ENCODE measurements around the gene EQTN.

Gene EQTN

DNA sequence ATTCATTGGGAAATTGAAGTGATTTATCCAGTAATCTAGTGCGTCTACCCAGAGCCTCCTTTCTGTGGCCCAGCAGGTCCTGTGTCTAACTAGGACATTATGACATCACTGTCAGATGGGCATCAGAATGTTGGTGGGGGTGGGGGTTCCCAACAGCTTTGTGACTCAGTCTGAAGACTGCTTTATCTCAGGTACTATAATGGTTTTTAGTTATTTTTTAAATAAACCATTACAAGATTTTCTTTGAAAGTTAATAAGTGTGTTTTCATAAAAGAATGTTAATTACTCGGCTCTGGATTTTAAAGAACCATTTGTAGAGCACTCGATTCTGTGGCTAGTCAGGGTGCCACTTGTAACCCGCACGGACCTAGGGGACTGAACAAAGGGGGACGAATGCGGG, at the start of gene EQTN:
Gene EQTN, minus strand, starts transcription at position 101 of the 400 bp plus-strand sequence. Its CDS starts 95 bp downstream, at position 6.
- no peak within 1 kb of the TSS for H3K4me3 ChIP-seq (ENCODE audit: low read length)
- DNase-seq (ENCODE audit: low read depth): no peak
- TF ChIP-seq, protein P1, sequence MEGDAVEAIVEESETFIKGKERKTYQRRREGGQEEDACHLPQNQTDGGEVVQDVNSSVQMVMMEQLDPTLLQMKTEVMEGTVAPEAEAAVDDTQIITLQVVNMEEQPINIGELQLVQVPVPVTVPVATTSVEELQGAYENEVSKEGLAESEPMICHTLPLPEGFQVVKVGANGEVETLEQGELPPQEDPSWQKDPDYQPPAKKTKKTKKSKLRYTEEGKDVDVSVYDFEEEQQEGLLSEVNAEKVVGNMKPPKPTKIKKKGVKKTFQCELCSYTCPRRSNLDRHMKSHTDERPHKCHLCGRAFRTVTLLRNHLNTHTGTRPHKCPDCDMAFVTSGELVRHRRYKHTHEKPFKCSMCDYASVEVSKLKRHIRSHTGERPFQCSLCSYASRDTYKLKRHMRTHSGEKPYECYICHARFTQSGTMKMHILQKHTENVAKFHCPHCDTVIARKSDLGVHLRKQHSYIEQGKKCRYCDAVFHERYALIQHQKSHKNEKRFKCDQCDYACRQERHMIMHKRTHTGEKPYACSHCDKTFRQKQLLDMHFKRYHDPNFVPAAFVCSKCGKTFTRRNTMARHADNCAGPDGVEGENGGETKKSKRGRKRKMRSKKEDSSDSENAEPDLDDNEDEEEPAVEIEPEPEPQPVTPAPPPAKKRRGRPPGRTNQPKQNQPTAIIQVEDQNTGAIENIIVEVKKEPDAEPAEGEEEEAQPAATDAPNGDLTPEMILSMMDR (conservative IDR thresholded peaks at IDR 0.05; ENCODE audit: low read length): no peak

DNA sequence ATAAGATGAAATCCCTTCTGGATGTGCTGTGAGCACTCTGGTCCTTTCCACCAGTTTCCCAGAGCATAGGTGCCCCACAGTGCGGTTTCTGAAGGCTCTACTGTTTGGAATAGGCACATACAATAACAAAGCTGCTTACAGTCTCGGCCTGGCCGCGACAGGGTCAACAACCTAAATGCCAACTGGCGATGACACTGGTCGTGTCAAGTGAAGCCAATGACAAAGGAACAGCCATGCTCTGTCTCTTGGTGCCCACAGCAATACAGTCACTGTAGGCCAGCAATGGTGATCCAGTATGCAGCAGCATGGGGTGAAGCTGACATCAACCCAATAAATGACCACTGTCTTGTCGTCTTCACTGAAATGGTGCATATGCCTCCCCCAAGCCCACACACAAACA, 47.8 kb upstream of the EQTN start:
- no peak for DNase-seq (ENCODE audit: low read depth)
- H3K4me3 ChIP-seq (ENCODE audit: low read length): no peak overlapping the region
- TF ChIP-seq, protein P1 (conservative IDR thresholded peaks at IDR 0.05; ENCODE audit: low read length): no peak

DNA sequence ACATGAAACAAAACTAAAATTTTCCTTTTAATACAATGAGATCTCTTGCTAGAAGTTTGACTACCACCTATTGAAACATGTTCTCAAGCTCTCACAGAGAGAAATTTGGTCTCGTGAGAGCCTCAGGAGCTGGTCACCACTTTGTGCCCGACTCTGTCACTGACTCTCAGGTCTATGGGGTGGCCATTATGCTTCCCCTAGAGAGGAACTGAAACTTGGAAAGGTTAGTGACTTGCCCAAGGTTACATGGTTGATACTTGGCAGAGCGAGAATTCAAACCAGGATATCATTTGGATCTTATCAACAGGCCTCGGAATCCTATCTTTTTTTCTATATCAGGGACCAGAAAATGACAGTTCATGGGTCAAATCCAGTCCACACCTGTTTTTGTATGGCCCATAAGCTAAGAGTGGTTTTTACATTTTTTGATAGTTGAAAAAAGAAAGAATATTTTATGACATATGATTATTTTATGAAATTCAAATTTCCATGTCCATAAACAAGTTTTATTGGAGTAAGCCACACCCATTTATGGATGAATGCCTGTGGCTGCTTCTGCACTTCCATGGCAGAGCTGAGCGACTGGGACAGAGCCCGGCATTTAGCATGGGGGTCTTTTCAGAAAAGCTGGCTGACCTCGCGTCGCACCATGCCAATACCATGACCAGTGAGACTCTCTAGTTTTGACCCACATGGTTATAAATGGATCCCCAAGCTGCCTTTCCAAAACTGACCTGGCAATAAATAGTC, 44.8 kb upstream of the EQTN start:
- TF ChIP-seq, protein P1 (conservative IDR thresholded peaks at IDR 0.05; ENCODE audit: low read length): no peak
- DNase-seq (ENCODE audit: low read depth): no peak
- H3K4me3 ChIP-seq (ENCODE audit: low read length): no peak overlapping the region

DNA sequence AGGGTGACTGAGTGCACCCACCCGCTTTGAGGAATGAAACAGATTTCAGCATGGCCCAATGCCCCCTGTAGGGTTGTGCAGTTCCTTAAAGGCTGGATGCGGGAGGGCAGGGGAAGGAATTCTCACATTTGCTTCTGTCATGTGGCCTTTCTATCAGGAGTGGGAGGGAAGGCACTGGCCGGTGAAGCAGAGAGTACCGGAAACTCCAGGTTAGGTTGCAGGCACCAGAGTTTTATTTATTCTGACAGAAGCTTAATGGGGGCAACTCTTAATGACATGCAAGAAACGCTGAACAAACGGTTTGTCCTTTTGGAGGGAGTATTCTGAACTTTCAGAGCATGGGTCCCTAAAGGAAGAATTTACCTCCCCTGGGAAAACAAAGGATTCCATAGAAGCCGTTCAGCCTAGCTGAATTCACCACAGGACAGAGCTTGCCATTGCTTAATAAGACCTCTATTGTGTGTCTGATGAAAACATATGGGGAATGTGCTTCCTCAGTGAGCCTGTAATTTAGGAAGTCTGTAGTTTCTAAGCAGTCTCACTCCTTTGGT, 44.1 kb upstream of the EQTN start:
- TF ChIP-seq, protein P1 (conservative IDR thresholded peaks at IDR 0.05; ENCODE audit: low read length): no peak
- peak; percentile 71 for DNase-seq (ENCODE audit: low read depth)
- H3K4me3 ChIP-seq (ENCODE audit: low read length): no peak overlapping the region

DNA sequence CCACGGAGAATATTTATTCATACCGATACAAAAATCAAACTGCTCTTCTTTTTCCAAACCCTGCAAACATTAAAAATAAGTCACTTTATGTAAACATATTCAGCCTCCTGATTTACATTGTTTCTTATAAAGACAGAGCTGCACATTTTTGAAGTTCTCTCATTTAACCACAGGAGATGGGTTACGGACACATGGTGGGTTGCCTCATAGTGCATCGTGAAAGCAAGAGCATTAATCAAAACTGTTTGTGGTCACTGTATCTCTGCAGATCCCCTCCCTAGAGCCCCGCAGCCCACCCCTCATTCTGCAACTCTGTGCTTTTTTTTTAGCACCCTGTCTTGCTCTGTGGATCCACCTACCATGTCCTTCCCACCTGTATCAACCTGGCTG, 43.3 kb upstream of the EQTN start:
- DNase-seq (ENCODE audit: low read depth): no peak
- H3K4me3 ChIP-seq (ENCODE audit: low read length): no peak overlapping the region
- TF ChIP-seq, protein P1 (conservative IDR thresholded peaks at IDR 0.05; ENCODE audit: low read length): no peak

DNA sequence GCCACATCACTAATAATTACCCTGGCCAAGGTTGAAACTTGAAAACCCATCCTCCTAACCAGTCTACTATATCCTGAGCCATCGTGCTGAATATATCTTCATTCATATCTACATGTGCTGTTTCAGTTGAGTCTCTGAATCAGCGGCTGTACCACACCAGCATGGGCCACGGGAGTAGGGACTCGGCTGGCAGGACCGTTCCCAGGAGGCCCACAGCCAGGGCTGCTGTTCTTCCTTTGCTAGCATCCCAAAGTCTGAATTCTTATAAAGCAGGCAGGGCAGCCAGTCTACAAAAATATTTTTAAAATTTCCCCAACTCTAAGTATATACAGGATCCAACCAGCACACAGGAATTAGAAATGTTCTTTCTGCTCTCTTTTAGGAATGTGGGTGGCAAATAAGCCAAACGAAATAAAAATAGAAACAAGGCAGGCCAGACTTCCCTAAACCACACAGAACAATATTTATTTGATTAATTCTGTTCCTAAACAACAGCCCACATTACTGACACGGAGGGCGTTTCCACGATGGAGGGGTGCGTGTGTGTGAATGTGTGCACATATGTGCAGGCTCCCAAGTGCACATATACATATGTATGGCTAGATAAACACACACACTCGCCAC, 42.8 kb upstream of the EQTN start:
- peak; percentile 53 for DNase-seq (ENCODE audit: low read depth)
- TF ChIP-seq, protein P1 (conservative IDR thresholded peaks at IDR 0.05; ENCODE audit: low read length): no peak

DNA sequence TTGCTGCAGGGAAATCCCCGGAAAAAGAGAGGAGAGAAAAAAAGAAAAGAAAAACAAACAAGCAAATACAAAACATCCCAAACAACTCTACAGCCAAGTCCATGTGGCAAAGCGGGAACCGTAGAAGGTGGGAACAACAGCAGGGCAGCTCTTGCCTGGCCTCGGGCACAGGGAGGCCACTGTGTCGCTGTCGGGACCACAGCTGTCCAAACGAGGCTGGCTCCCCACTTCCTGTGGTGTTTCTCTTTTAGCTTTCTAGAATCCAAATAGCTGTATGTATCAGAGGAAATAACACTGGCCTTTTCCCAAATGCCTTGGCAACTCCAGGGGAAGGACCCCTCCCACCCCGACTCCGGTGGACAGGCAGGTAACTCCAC, 41.6 kb upstream of the EQTN start:
- no peak overlapping the region for H3K4me3 ChIP-seq (ENCODE audit: low read length)
- TF ChIP-seq, protein P1 (conservative IDR thresholded peaks at IDR 0.05; ENCODE audit: low read length): no peak
- DNase-seq (ENCODE audit: low read depth): no peak

More for the DNA sequence above, 42.8 kb upstream of the EQTN start:
- H3K4me3 ChIP-seq (ENCODE audit: low read length): no peak overlapping the region

All from AG10803 (cell line).